Esophagus mucosa (tissue), 1 donor: ENCODE results near the gene DYRK4. TPM values are rescaled to one million over a fixed set of nuclear protein-coding genes. Genes with fewer than 3 reads are reported as not detected.
"Not testable (repeated sequence)": the region's sequence is repeated elsewhere in the genome, so short reads cannot be mapped to it uniquely, and the experiment has no call there.

Experiments used
- ATAC-seq: fragments of 200-7000 bp; cut with Tn5 transposase; one replicate; pipeline ENCODE4 v1.9.1; 2020
- total RNA-seq: library from RNA; stranded (reverse); gene quantifications from one replicate; pipeline ENCODE4 v1.2.4, GENCODE V29; 2023
- donor health status: DM: yes; HTN: yes; CAD: no.

The DYRK4 gene
- 22.7 TPM for total RNA-seq

GRCh38 chr12:4562034-4562657, at the start of gene DYRK4:
TSS of gene DYRK4 (plus strand) at chr12:4562208. CDS start at chr12:4562246, 38 bp downstream.
- ATAC-seq = peak; percentile 57

- ATAC-seq = no peak
Measured at GRCh38 chr12:4518106-4518728, 43.8 kb upstream of the DYRK4 start.

- ATAC-seq = not testable (repeated sequence)
Measured at GRCh38 chr12:4523443-4523842, 38.6 kb upstream of the DYRK4 start.

GRCh38 chr12:4526923-4527546, 35.0 kb upstream of the DYRK4 start:
- ATAC-seq = no peak

GRCh38 chr12:4530160-4530559, 31.8 kb upstream of the DYRK4 start:
- ATAC-seq = no peak

- no peak for ATAC-seq
Measured at GRCh38 chr12:4530982-4531586, 30.9 kb upstream of the DYRK4 start.

GRCh38 chr12:4535092-4535491, 26.9 kb upstream of the DYRK4 start:
- no peak for ATAC-seq

- no peak for ATAC-seq
Measured at GRCh38 chr12:4535871-4536270, 26.1 kb upstream of the DYRK4 start.

- peak; percentile 100 for ATAC-seq
Measured at GRCh38 chr12:4538207-4539160, 23.5 kb upstream of the DYRK4 start, which contains the start of gene RAD51AP1. TSS of gene RAD51AP1 (plus strand) at chr12:4538890. CDS start at chr12:4538940, 50 bp downstream.

GRCh38 chr12:4539167-4539870, 22.7 kb upstream of the DYRK4 start:
- ATAC-seq = no peak

GRCh38 chr12:4540170-4540569, 21.8 kb upstream of the DYRK4 start:
- ATAC-seq = no peak

- ATAC-seq = no peak
Measured at GRCh38 chr12:4540638-4541037, 21.4 kb upstream of the DYRK4 start.

- ATAC-seq = no peak
Measured at GRCh38 chr12:4545195-4545594, 16.8 kb upstream of the DYRK4 start.

- ATAC-seq = no peak
Measured at GRCh38 chr12:4552191-4552590, 9.8 kb upstream of the DYRK4 start.

GRCh38 chr12:4553943-4554342, 8.1 kb upstream of the DYRK4 start:
- no peak for ATAC-seq

- ATAC-seq = no peak
Measured at GRCh38 chr12:4555804-4556203, 6.2 kb upstream of the DYRK4 start.

GRCh38 chr12:4556735-4557530, 5.1 kb upstream of the DYRK4 start:
- no peak for ATAC-seq

- ATAC-seq = no peak
Measured at GRCh38 chr12:4557586-4557985, 4.4 kb upstream of the DYRK4 start.

- ATAC-seq = no peak
Measured at GRCh38 chr12:4558171-4558570, 3.8 kb upstream of the DYRK4 start.

- ATAC-seq = no peak
Measured at GRCh38 chr12:4563336-4563735, 1.3 kb downstream of the DYRK4 start.

GRCh38 chr12:4564818-4565217, 2.8 kb downstream of the DYRK4 start:
- no peak for ATAC-seq
